Esophagus muscularis mucosa (tissue), 4 donors: ENCODE data around the gene FAM174B. TPM values are rescaled to one million over a fixed set of nuclear protein-coding genes. Genes with fewer than 3 reads are reported as not detected.

Experiments used
- DNase-seq: peaks from one replicate; pipeline ENCODE4 v3.0.0-alpha.2; 2017; ENCODE audit errors: extremely low spot score
- H3K27ac ChIP-seq, 4 donors: fragments of 200-600 bp; sonication (generic); replicated peaks in 1 of 4; 1 replicate in 3 of 4; 2 replicates in 1 of 4; pipeline ENCODE4 v1.5.1; 2016 to 2019; ENCODE audit warnings: mild to moderate bottlenecking in 1 of 4
- H3K27me3 ChIP-seq, 4 donors: fragments of 200-600 bp; sonication (generic); one replicate each; pipeline versions ENCODE4 v1.5.1 to v1.6.0; 2016 to 2019
- H3K36me3 ChIP-seq, 4 donors: fragments of 200-600 bp; sonication (generic); one replicate each; pipeline ENCODE4 v1.5.1; 2016 to 2019
- H3K4me1 ChIP-seq, 4 donors: fragments of 200-600 bp; sonication (generic); one replicate each; pipeline ENCODE4 v1.5.1; 2016 to 2019
- H3K4me3 ChIP-seq, 4 donors: fragments of 200-600 bp; sonication (generic); 1 replicate in 2 of 4; 2 replicates in 2 of 4; pipeline ENCODE4 v1.5.1; 2016 to 2019; ENCODE audit warnings: mild to moderate bottlenecking in 4 of 4, moderate library complexity in 1 of 4
- H3K9me3 ChIP-seq, 4 donors: fragments of 200-600 bp; sonication (generic); 1 replicate in 3 of 4; 2 replicates in 1 of 4; pipeline ENCODE4 v1.5.1; 2016 to 2019
- EP300 ChIP-seq: sonication (generic); formaldehyde crosslinking; IDR thresholded peaks from one replicate; pipeline ENCODE4 v1.6.1; 2017; ENCODE audit warnings: antibody characterized with exemption
- POLR2A ChIP-seq: fragments of 450-650 bp; IDR thresholded peaks from one replicate; pipeline ENCODE4 v1.6.1; 2017; ENCODE audit warnings: antibody characterized with exemption, moderate library complexity, mild to moderate bottlenecking, low read depth
- POLR2AphosphoS5 ChIP-seq, 2 donors: sonication (generic); formaldehyde crosslinking; IDR thresholded peaks; one replicate each; pipeline ENCODE4 v1.6.1; 2017; ENCODE audit warnings: antibody characterized with exemption in 2 of 2
- WGBS: methylation state at CpG from one replicate; pipeline ENCODE4 v1.1.5; 2018; 5-methylcytosine and 5-hydroxymethylcytosine counted together
- intact Hi-C: fragments of 100-400 bp; cut with DNase I; formaldehyde crosslinking; loops from one replicate; pipeline ENCODE4 v1.15.1; 2023
- total RNA-seq, 4 donors: library from RNA; depleted of rRNA; stranded (reverse); fragments of >200 nt; gene quantifications; one replicate each; pipeline versions ENCODE4 v1.1.0 to v1.2.1, GENCODE V29; 2016
- TF ChIP-seq, protein P1 (sequence below), 3 experiments: fragments of 200-600 bp in 2 of 3; fragments of 450-650 bp in 1 of 3; sonication (generic) in 2 of 3; IDR thresholded peaks; one replicate each; pipeline ENCODE4 v1.5.1; 2017 to 2019; ENCODE audit warnings: antibody characterized with exemption in 3 of 3, mild to moderate bottlenecking in 2 of 3, moderate library complexity in 1 of 3

Gene FAM174B
- total RNA-seq, 4 donors from 2014 or later, result 7.5 to 15.2 (median 9.9) TPM

DNA sequence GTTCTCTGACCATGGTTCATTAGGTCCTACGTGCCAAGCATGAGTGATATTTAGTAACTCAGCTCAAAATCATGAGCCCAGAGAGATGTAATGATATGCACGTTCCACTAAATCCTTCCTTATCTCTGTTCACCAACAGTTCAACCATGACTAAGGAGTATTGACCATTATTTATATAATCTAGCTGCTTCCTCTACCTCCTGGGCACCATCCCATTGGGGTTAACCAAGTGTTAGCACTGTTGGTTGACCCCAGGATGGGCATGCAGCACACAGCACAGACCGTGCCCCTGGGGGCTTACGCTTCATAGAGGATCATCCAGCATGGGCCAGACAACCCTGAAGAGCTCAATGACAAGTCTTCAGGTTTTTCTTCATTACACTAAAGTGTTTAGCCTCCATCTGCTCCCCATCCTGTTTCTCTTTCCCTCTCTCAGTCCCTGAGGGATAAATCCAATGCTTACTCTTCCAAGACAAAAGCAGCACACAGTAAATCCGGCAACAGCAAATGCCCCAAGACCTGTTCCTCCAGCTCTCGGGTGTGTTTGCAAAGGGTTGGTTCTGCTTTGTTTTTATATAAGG is 10.4 kb downstream of the FAM174B start:
- DNase-seq, result no peak
- peaks cover 3 to 22% (median 13%) of the 10 kb centered on the region in 4 donors for H3K4me1 ChIP-seq
- no peaks in the 10 kb centered on the region for H3K27me3 ChIP-seq
- no peak overlapping the region for H3K4me3 ChIP-seq
- intact Hi-C loops, result no loop called here
- H3K27ac ChIP-seq, result no peak overlapping the region
- TF ChIP-seq, protein P1, sequence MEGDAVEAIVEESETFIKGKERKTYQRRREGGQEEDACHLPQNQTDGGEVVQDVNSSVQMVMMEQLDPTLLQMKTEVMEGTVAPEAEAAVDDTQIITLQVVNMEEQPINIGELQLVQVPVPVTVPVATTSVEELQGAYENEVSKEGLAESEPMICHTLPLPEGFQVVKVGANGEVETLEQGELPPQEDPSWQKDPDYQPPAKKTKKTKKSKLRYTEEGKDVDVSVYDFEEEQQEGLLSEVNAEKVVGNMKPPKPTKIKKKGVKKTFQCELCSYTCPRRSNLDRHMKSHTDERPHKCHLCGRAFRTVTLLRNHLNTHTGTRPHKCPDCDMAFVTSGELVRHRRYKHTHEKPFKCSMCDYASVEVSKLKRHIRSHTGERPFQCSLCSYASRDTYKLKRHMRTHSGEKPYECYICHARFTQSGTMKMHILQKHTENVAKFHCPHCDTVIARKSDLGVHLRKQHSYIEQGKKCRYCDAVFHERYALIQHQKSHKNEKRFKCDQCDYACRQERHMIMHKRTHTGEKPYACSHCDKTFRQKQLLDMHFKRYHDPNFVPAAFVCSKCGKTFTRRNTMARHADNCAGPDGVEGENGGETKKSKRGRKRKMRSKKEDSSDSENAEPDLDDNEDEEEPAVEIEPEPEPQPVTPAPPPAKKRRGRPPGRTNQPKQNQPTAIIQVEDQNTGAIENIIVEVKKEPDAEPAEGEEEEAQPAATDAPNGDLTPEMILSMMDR (IDR thresholded peaks at IDR 0.05), result no peak
- TF ChIP-seq POLR2AphosphoS5 (IDR thresholded peaks at IDR 0.05), result no peak
- no peak for TF ChIP-seq POLR2A
- no peak for TF ChIP-seq EP300
- 81% methylated on average over 6 of the region's 6 CpGs for WGBS
- no peaks in the 10 kb centered on the region for H3K36me3 ChIP-seq
- H3K9me3 ChIP-seq, result no peaks in the 10 kb centered on the region

DNA sequence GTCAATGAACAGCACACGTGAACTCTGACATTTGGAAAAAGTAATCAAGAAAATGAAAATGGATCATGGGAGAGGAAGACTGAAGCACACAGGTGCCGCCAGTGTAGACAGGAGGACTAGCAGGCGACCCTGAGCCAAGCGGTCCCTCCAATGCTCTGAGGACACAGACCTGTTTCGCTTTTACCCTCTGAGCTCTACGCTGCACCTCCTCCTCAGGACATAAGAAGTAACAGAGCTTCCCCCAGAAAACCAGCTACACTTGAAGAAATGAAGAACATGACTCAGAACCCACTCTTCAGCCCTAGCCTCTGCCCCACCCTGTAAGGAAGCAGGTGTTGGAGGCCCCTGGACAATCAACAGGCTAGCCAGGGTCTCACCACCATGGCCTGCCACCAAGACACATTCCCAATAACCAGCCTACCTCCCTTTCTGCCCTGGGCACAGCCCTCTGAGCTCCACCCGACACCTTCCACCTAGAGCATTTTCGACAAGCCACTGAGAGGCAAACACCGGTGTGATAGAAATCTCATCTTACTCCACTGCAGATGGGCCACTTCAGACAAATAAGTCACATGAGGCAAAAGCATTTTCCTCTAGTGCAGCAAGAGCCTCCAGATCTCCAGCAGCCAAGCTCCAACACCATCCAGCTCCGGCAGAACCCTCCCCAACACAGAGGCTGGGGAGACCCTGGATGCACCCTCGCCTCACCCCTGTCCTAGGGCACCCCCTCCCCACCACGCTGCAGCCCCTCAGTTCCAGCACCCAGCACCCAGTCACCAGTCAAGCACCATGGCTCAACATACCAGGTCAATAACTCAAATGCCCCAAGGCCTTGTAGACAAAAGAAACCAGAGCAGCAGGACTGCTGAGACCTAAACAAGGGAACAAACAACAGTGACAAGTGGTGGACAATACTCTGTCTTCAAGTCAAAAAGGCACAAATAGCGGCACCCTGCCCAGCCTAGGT is 11.4 kb downstream of the FAM174B start:
- H3K4me1 ChIP-seq, result peaks cover 3 to 22% (median 14%) of the 10 kb centered on the region in 4 donors

DNA sequence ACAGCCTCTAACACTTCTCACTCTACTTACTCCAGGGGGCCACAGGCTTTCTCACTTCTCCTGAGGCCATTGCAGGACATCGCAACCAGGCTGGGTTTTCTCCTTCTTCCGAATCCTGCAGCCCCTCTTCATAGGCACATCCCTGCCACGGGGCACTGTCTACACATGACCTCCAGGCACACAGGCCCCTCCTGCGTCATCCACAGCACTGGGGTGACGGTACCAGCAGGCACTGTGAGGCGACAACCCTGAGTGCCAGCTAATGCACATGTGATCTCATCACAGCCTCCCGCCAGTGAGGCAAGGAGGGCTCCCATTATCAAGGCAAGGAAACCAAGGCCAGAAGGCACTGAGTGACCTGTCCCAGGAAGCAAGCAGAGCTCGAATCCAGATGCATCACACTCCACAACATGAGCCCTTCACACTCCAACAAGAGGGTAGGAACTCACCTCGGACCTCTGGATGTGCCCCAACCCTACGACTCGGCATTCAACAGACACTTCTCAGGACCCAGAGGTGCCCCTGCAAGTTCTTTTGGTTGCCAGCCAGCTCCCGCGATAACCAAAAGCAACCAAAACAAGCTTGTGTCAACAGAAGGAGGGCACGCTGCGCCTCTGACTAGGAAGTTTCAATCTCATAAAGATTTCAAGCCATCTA is 16.7 kb downstream of the FAM174B start:
- no peak for TF ChIP-seq POLR2AphosphoS5 (IDR thresholded peaks at IDR 0.05)
- TF ChIP-seq POLR2A, result no peak
- TF ChIP-seq EP300, result no peak
- TF ChIP-seq, protein P1 (IDR thresholded peaks at IDR 0.05), result no peak
- WGBS, result 80% methylated on average over 15 of the region's 15 CpGs
- intact Hi-C loops, result no loop called here
- Histone ChIP-seq H3K27me3 (no peaks in the 10 kb centered on the region), H3K4me3 (no peak overlapping the region), H3K36me3 (no peaks in the 10 kb centered on the region), H3K9me3 (no peaks in the 10 kb centered on the region), H3K4me1 (peaks cover 48 to 61% (median 54%) of the 10 kb centered on the region in 4 donors), H3K27ac (peak overlapping the region; percentile 78 to 84 (median 81))
- DNase-seq, result no peak

More for the DNA sequence above, 11.4 kb downstream of the FAM174B start:
- 91% methylated on average over 12 of the region's 13 CpGs for WGBS
- H3K9me3 ChIP-seq, result no peaks in the 10 kb centered on the region
- no peaks in the 10 kb centered on the region for H3K27me3 ChIP-seq
- TF ChIP-seq POLR2A (no peak), EP300 (no peak), POLR2AphosphoS5 (IDR thresholded peaks at IDR 0.05) (no peak)
- TF ChIP-seq, protein P1 (IDR thresholded peaks at IDR 0.05), result no peak
- peak overlapping the region in 1 of 4 donors; percentile 5 for H3K27ac ChIP-seq
- no peak overlapping the region for H3K4me3 ChIP-seq
- intact Hi-C loops, result no loop called here
- no peak for DNase-seq
- H3K36me3 ChIP-seq, result no peaks in the 10 kb centered on the region

DNA sequence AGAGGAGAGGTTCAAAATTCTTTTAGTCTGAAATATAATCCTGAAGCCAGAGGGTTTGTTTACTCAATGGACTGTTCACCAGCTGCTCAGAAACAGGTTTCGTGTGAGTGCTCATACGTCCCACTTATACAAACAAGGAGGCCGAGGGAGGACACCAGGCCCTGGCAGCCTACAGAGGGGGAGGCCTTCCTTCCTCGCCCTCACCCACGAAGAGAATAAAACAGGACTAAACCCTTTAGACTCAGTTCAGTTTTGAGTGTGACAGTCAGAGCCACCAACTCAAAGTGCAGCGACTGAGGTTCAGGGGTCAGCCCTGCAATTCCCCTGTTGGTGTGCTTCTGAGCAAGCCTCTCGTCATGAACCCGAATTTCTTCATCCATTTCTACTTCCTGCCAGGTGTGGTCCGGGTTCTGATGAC is 17.3 kb downstream of the FAM174B start:
- no peaks in the 10 kb centered on the region for H3K27me3 ChIP-seq
- no peak for TF ChIP-seq POLR2A
- peak in 1 of 2 donors; percentile 62 for TF ChIP-seq POLR2AphosphoS5 (IDR thresholded peaks at IDR 0.05)
- intact Hi-C loops, result no loop called here
- no peak for DNase-seq
- 40% methylated on average over 9 of the region's 9 CpGs for WGBS
- H3K4me3 ChIP-seq, result no peak overlapping the region
- peak overlapping the region; percentile 78 to 84 (median 81) for H3K27ac ChIP-seq
- no peaks in the 10 kb centered on the region for H3K36me3 ChIP-seq
- no peaks in the 10 kb centered on the region for H3K9me3 ChIP-seq
- H3K4me1 ChIP-seq, result peaks cover 49 to 66% (median 58%) of the 10 kb centered on the region in 4 donors
